Measurements from ENCODE around the gene MAGI1. TPM values are rescaled to one million over a fixed set of nuclear protein-coding genes. Genes with fewer than 3 reads are reported as not detected.

MAGI1 gene
- total RNA-seq, 1 donor from 2014 or later, result 33.1 TPM

DNA sequence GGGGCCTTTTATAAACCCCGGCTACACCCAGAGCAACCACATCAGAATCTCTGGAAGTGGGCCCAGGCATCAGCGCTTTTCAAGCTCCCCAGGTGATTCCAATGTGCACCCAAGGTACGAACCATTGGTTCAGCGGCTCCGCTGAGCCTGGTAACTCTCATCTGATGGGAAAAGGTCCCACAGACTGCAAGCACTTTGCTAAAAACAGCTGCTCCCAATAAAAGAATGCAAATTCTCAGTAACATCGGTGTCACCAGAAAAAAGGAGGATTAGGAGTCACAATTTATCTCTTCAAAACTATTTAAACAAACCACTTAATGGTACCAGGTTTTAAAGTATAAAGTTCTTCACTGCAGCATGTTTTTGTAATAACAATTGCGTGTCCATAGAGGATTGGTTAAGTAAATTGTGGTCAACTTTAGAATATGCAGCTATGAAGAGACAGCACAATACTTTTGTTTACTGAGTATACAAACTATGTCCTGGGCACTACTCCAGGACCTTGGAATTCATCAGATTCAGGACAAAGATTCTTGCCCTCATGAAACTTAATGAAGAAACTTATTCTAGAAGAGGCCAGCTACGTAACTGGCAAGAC lies 690.2 kb downstream of the MAGI1 start:
- no peak for DNase-seq (ENCODE audit: missing footprints)
- ATAC-seq, result no peak
- intact Hi-C loops (cut with DNase I), result loop anchor here (10.0 kb wide), 1 partner anchor 386 kb away; no protein-coding TSS in a partner anchor

DNA sequence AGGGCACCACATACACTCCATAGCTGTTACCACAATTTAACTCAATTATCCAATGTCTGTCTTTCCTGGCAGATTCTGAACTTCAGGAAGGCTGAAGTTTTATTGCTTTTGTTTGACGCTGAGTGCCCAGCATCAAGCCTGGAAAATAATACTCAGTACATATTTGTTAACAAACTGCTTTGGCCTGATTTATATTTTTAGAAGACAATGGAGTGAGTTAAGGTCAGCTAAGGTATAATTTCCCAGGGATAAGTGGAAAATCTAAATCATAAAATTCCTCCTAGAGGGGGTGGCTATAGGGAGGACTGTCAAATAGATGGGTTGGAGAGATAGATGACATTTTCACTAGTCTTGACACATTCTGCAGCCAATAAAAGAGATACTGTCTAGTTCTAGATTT lies 691.6 kb downstream of the MAGI1 start:
- ATAC-seq (no peak), DNase-seq (ENCODE audit: missing footprints) (no peak)
- intact Hi-C loops (cut with DNase I), result loop anchor here (10.0 kb wide), 1 partner anchor 388 kb away; no protein-coding TSS in a partner anchor

DNA sequence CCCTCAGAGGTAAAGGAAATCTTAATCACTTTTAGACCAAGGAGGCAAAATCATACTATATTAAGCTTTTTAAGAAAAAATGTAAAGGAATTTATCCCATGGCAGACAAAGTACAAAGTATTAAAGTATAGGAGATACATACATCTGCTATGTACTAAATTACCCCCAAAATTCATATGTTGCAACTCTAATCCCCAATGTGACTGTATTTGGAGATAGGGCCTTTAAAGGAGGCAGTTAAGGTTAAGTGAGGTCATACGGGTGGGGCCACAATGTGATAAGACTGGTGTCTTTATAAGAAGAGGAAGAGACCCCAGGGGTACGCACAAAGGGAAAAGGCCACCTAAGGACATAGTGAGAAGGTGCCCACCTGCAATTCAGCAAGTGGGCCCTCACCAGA lies 693.9 kb downstream of the MAGI1 start:
- intact Hi-C loops (cut with DNase I), result loop anchor here (5.0 to 10.0 kb wide), 2 partner anchors 67 to 390 kb away; no protein-coding TSS in a partner anchor
- DNase-seq (ENCODE audit: missing footprints), result no peak
- ATAC-seq, result no peak

DNA sequence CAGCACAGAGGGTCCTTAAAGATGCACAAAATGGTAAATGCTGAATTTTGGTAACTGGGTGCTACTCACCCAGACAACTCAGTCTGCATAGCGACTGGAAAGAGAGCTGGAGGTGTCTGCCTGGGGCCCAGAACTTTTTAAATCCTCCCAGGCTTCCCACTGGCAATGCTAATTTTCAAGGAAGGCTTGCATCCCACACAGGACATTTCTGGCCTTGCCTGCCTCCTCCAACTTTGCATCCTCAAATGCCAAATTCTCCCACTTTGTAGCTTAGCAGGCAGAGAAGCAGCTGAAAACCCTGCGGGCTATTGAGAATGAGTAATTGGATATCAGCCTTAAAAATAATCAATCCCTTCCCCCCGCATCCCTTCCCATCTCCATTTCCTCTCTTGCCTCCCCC lies 694.3 kb downstream of the MAGI1 start:
- no peak for ATAC-seq
- DNase-seq (ENCODE audit: missing footprints), result no peak
- intact Hi-C loops (cut with DNase I), result loop anchor here (5.0 to 10.0 kb wide), 2 partner anchors 68 to 390 kb away; no protein-coding TSS in a partner anchor

DNA sequence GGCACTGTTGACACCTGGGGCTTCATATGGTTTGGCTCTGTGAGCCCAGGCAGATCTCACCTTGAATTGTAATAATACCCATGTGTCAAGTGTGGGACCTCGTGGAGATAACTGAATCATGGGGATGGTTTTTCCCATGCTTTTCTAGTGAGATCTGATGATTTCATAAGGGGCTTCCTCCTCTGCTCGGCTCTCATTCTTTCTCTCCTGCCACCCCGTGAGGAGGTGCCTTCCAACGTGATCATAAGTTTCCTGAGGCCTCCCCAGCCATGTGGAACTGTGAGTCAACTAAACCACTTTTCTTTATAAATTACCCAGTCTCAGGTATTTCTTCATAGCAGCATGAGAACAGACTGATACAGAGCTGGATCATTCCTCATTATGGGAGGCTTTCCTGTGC lies 695.0 kb downstream of the MAGI1 start:
- ATAC-seq (no peak), DNase-seq (ENCODE audit: missing footprints) (no peak)
- intact Hi-C loops (cut with DNase I), result loop anchor here (5.0 to 10.0 kb wide), 2 partner anchors 69 to 391 kb away; no protein-coding TSS in a partner anchor

DNA sequence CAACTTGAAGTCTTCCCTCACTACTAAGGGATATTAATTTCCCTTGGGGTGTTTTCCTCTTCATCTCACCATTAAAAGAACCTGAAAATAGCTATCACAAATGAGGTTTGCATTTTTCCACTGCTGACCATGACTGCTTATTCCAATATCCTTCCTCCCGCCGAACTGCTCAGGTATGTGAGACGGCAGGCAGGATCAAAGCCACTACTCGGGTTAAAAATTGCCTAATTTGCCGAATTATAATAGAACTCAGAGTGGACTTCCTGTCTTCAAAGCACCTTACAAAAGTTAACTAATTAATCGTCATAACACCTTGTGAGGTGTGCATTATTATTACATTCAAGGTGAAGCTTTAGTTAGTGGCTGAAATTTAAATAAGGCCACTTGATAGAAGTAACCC lies 695.7 kb downstream of the MAGI1 start:
- no peak for DNase-seq (ENCODE audit: missing footprints)
- intact Hi-C loops (cut with DNase I), result loop anchor here (5.0 to 10.0 kb wide), 2 partner anchors 69 to 392 kb away; no protein-coding TSS in a partner anchor
- no peak for ATAC-seq

DNA sequence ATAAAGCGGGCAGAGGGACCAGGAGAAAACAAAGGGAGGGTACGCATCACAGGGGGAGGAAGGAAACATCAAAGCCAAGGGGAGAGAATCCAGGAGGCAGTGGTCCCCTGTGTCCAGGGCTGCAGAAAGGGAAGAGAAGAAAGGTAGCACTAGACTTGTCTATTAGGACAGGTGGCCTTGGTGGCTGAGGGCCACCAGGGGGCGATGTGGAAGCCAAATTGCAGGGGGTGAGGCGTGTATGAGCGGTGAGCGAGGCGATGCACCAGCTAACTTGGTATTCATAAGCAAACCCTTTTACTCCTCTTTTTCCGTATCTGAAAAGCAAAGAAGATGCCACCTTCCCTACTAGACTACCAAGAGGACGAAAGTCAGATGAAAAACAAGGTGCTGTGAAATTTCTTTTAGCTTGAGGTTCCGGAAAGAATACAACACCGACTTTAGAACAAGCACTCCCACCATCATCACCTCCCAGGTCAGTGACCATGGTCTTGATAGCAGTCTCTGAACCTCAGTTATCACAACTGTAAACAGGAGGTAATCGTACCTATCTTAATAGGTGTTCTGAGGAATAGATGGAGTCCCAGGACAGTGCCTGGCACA lies 696.5 kb downstream of the MAGI1 start:
- DNase-seq (ENCODE audit: missing footprints), result no peak
- intact Hi-C loops (cut with DNase I), result loop anchor here (5.0 to 10.0 kb wide), 2 partner anchors 70 to 393 kb away; no protein-coding TSS in a partner anchor
- ATAC-seq, result peak; percentile 57

DNA sequence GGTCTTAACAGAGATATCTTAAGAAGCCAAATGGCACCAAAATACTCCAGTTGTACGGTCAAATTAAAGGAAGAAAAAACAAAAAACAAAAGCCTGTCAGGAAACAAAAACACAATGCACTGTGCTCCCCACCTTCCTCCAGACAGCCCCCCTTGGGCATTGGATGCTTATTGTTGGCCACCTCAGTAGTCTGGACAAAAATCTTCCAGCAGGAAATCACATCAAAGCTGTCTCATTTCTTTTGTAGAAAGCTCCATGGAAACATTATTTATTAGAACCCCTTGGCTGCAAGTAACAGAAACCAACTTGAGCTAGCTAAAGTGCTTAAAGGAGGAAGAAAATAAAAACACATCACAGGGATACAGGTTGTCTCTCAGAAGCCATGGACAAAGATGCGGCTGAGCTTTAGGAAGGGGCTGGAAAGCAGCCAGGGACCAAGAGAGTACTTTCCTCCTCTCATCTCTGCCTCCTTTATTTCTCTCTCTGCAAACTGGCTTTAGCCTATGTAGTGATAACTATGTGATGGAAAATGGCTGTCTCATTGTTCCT lies 699.5 kb downstream of the MAGI1 start:
- ATAC-seq, result no peak
- no peak for DNase-seq (ENCODE audit: missing footprints)
- intact Hi-C loops (cut with DNase I), result no loop called here

DNA sequence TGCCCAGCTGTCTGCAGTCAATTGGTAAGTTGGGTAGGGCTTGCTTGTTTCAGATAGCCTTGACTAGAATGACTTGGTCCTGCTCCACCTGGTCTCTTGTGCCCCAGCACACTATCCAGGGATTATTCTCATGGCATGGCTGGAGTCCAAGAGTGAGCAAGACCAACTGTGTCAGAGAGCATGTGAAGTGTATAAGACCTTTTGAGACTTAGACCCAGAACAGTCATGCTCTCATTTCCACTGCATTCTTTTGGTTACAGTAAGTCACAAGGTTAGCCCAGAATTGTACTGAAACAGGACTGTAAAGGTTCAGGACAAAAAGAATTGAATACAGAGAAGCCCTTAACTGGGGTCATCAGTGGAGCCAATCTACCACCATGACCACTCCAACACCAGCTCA lies 700.1 kb downstream of the MAGI1 start:
- ATAC-seq (no peak), DNase-seq (ENCODE audit: missing footprints) (no peak)
- intact Hi-C loops (cut with DNase I), result no loop called here

DNA sequence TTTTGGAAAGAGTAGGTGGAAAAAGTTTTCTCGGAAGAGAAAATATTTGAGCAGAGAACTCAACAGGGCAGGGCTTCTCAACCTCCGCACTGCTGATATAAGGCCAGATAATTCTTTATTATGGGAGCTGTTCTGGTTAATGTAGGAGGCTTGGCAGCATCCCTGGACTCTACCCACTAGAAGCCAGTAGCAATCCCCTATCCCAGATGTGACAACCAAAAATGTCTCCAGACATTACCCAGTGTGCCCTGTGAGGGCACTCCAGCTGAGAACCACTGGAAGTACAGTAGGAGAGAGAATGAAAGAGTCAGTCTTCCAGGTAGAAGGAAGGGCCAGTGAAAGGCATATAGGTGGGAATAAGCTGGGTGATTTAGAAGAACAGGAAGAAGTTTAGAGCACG lies 703.1 kb downstream of the MAGI1 start:
- DNase-seq (ENCODE audit: missing footprints), result no peak
- ATAC-seq, result no peak
- intact Hi-C loops (cut with DNase I), result no loop called here

DNA sequence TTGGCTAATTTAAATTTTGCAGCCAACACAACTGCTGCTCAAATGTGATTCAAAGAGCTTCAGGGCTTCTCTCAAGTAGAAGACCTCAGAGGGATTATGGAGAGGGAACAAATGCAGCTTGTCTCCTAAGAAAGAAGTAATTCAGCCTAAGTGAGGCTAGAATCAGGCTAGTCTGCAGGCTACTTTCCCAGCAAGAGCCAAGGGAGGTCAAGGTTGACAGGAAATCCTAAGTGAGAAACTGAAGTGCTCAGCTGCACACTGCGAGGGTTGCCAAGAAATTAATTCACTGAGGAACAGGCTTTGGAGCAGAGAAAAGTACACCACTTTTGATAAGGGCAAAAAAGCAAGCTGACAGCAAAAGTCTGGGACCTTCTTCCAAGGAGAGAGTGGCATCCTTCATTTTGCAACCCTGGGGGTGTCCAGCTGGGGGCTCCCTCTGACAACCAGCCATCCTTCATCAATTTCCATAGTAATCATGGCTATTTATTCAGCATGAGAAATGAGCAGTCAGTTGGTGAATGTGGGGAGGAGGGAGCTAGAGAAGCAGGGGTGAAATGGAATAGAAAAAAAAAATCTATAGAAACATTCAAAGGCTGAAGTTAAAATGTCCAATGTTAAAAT lies 704.6 kb downstream of the MAGI1 start:
- intact Hi-C loops (cut with DNase I), result no loop called here
- DNase-seq (ENCODE audit: missing footprints), result no peak
- ATAC-seq, result peak; percentile 80

DNA sequence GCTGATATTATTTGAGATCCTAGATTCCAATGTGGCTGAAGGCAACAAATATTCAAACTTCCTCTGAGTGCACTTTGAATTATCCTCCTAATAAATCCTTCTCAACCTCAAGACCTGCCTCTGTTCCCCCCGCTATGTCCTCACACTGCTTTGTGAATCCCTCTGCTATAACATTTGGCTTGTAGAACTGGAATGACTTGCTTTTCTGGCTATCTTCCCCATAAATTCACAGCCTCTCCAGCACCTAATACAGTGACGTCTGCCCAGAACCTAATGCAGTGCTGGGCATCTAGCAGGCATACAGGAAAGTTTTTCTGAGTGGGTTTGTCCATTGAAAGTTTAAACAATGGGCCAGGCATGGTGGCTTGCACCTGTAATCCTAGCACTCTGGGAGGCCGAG lies 707.0 kb downstream of the MAGI1 start:
- DNase-seq (ENCODE audit: missing footprints) (no peak), ATAC-seq (no peak)
- intact Hi-C loops (cut with DNase I), result no loop called here

DNA sequence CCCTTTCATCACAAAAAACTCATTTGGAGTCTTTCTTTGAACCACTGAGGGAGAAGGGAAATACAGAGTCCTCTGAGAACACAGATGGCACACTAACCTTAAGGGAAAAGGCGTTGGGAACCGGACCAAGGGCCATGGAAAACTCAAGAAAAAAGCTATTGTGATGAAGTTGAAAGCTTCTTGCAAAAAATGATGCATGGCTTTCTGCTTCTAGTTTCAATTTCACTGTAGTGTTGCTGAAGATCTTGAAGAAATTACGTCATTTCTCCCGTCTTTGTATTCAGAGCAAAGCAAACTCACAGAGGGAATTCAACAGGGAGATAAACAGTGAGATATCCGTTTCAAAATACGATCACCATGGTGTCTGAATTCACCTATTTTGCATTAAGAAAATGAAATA lies 708.6 kb downstream of the MAGI1 start:
- DNase-seq (ENCODE audit: missing footprints) (no peak), ATAC-seq (no peak)
- intact Hi-C loops (cut with DNase I), result no loop called here

DNA sequence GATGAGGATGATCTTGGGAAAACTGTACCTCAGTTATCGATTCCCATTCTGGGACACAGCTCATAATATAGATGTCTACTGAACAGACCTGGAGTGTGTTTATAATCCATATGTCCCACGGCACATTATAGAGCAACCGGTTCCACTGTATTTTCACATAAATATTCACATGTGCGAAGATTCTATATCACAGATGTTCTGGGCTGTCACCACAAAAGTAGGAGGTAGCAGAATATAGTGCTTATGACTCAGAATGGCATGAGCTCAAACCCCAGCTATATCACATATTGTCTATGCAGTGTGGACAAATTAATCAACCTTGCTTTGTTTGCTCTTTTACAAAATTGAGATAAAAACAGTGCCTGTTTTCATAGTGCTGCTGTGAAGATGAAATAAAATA lies 710.6 kb downstream of the MAGI1 start:
- intact Hi-C loops (cut with DNase I), result no loop called here
- DNase-seq (ENCODE audit: missing footprints) (no peak), ATAC-seq (no peak)

DNA sequence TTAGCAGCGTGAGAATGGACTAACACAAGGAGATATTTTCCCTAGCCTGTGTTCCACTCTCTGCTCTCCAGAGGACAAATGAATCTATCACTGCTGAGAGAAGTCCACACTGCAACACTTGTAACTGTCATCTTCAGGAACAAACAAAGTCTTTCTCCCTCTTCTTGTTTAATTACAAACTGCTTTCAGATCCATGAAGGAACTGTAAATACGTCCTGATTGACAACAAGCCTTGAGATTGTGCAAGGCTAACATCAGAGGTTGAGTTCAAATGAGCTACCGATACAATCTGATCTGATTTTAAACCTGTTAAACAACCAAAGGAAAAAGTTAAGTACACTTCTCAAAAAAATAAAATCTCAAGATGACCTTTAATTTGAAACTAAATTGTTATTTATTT lies 712.1 kb downstream of the MAGI1 start:
- ATAC-seq (no peak), DNase-seq (ENCODE audit: missing footprints) (no peak)
- intact Hi-C loops (cut with DNase I), result no loop called here

DNA sequence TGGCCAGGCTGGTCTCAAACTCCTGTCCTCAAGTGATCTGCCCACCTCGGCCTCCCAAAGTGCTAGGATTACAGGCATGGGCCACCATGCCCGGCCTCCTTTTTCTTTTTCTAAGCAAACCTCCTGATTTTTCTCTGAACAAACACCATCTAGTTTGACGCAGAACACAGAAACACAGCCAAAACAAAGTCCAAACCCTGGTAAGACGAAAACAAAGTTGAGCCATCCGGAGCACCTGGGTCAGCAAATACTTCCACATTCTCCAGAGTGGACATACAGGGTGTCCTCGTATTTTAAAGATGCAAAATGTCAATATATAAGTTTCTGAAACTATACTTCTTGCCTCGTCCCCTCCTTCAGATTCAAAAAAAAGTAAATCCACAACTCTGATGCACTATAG lies 715.8 kb downstream of the MAGI1 start:
- no peak for DNase-seq (ENCODE audit: missing footprints)
- intact Hi-C loops (cut with DNase I), result no loop called here
- no peak for ATAC-seq

DNA sequence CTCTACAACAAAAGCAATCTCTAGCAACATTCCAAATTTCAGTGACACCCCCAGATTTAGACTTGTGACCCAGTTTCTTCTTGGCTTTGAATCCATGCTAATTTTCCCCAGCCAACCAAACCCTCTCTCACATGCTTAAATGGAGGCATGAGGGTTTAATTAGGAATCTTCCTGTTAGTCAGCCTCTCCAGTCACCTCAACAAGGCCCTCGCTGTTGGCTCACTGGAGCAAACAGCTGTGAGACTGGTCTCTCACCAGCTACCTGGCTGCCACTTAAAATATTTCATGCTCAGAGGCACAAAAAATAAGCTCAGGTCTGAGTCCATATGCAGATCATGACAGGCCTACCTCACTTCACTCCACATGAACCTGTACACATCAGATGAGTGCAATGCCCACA lies 720.5 kb downstream of the MAGI1 start:
- ATAC-seq (no peak), DNase-seq (ENCODE audit: missing footprints) (no peak)
- intact Hi-C loops (cut with DNase I), result no loop called here

DNA sequence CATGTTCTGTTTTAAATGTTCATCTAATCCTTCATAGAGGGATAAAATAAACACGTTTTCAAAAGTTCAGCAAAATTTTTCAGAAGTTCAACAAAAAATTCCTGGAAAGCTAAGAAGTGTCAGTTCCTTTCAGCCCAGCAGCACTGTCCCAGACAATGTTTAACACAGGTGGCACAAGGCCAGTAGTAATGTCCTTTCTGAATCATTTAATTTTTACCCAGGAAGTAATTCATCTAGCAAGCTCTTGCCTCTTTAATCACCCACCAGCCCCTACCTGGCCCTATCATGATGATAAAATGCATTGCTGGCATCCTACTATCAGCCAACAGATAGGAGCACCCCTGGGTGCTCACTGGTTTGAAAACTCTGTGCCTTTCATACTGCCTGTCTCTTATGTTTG lies 723.8 kb downstream of the MAGI1 start:
- intact Hi-C loops (cut with DNase I), result no loop called here
- no peak for ATAC-seq
- no peak for DNase-seq (ENCODE audit: missing footprints)

DNA sequence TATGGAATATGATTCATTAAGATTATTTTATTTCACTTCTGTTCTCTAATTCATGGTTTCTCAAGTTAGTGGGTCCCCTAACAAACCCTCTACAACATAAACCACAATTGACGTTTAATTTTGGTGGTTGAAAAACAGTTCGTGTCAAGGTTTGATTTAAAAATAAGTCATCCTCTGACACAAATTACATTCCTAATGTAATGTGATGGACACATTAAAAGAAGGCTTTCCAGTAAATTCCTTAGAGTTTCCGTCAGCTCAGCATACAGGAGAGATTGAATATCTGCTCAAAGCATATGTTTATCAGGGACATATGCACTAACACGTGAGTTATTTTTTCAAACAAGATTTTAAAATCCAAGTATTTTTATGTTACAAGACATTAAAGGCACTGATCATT lies 724.4 kb downstream of the MAGI1 start:
- intact Hi-C loops (cut with DNase I), result no loop called here
- no peak for ATAC-seq
- DNase-seq (ENCODE audit: missing footprints), result no peak

DNA sequence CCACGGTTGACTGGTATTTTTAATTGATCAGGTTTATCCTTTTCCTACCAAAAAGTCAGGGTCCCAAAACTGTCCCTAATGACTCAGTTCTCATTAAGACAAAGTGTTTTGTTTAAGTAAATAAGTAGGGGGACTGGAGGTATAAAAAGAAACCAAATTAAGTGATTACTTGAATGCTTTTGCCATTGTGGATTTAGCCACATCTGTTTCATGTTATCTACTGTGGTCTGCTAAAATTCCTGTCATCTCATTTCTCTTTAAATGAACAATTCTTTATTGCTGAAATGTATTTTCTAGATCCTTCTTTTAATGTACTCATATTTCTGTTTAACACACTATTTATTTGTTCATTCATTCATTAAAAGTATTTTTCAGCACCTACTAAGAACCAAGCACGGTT lies 725.1 kb downstream of the MAGI1 start:
- intact Hi-C loops (cut with DNase I), result no loop called here
- DNase-seq (ENCODE audit: missing footprints) (no peak), ATAC-seq (no peak)

Data from Right ventricle myocardium inferior (tissue), 1 donor.